Memory B cell (primary cell): ENCODE data around the gene AFDN.

Experiments used
- ATAC-seq: fragments of 150-1000 bp; cut with Tn5 transposase; 2 replicates; pipeline ENCODE4 v1.10.0; 2021; ENCODE audit warnings: low read depth, mild to moderate bottlenecking, moderate library complexity
- DNase-seq, 2 donors: peaks; one replicate each; pipeline ENCODE4 v3.0.0; 2022; ENCODE audit warnings: low spot score in 2 of 2
- H3K27ac Mint-ChIP-seq: one replicate; pipeline ENCODE4 v1.8.0; 2022; ENCODE audit warnings: mild to moderate bottlenecking, moderate library complexity, mixed read lengths
- H3K27me3 Mint-ChIP-seq: one replicate; pipeline ENCODE4 v1.8.0; 2022; ENCODE audit warnings: mixed read lengths
- H3K36me3 Mint-ChIP-seq: one replicate; pipeline ENCODE4 v1.8.0; 2022; ENCODE audit warnings: mild to moderate bottlenecking, mixed read lengths
- H3K4me1 Mint-ChIP-seq: one replicate; pipeline ENCODE4 v1.8.0; 2022; ENCODE audit warnings: mixed read lengths
- H3K4me3 Mint-ChIP-seq: one replicate; pipeline ENCODE4 v1.8.0; 2022; ENCODE audit warnings: mild to moderate bottlenecking, moderate library complexity, mixed read lengths
- H3K9me3 Mint-ChIP-seq: one replicate; pipeline ENCODE4 v1.8.0; 2022; ENCODE audit warnings: mixed read lengths

The AFDN gene

GRCh38 chr6:167819576-167819975 is 7.1 kb upstream of the AFDN start:
- H3K27me3 Mint-ChIP-seq, result peaks cover 13% of the 10 kb centered on the region
- no peaks in the 10 kb centered on the region for H3K9me3 Mint-ChIP-seq
- no peak overlapping the region for H3K4me3 Mint-ChIP-seq
- no peaks in the 10 kb centered on the region for H3K36me3 Mint-ChIP-seq
- no peaks in the 10 kb centered on the region for H3K4me1 Mint-ChIP-seq
- ATAC-seq (no peak), DNase-seq (no peak)
- H3K27ac Mint-ChIP-seq, result no peak overlapping the region

- no peak overlapping the region for H3K4me3 Mint-ChIP-seq
- ATAC-seq (no peak), DNase-seq (no peak)
- no peaks in the 10 kb centered on the region for H3K9me3 Mint-ChIP-seq
- no peak overlapping the region for H3K27ac Mint-ChIP-seq
- H3K36me3 Mint-ChIP-seq, result no peaks in the 10 kb centered on the region
- H3K27me3 Mint-ChIP-seq, result peaks cover 13% of the 10 kb centered on the region
- H3K4me1 Mint-ChIP-seq, result peaks cover 4% of the 10 kb centered on the region
These were observed 6.0 kb upstream of the AFDN start for GRCh38 chr6:167820681-167821080.

- Mint-ChIP-seq H3K27ac (peak overlapping the region; percentile 45), H3K9me3 (no peaks in the 10 kb centered on the region), H3K4me3 (peak overlapping the region; percentile 3), H3K36me3 (no peaks in the 10 kb centered on the region), H3K4me1 (peaks cover 13% of the 10 kb centered on the region), H3K27me3 (peaks cover 2% of the 10 kb centered on the region)
- no peak for DNase-seq
- ATAC-seq, result no peak
These were observed 1.9 kb upstream of the AFDN start for GRCh38 chr6:167824591-167825331.

- peaks cover 15% of the 10 kb centered on the region for H3K4me1 Mint-ChIP-seq
- H3K27ac Mint-ChIP-seq, result peak overlapping the region; percentile 45
- peak; percentile 28 to 36 for DNase-seq
- H3K4me3 Mint-ChIP-seq, result peak overlapping the region; percentile 90
- H3K9me3 Mint-ChIP-seq, result no peaks in the 10 kb centered on the region
- peak; percentile 31 for ATAC-seq
- no peaks in the 10 kb centered on the region for H3K36me3 Mint-ChIP-seq
- no peaks in the 10 kb centered on the region for H3K27me3 Mint-ChIP-seq
These were observed 1.1 kb upstream of the AFDN start for GRCh38 chr6:167825332-167826229.

GRCh38 chr6:167826230-167826895 is 348 bp upstream of the AFDN start:
- H3K4me3 Mint-ChIP-seq, result peak overlapping the region; percentile 90
- H3K4me1 Mint-ChIP-seq, result peaks cover 18% of the 10 kb centered on the region
- H3K9me3 Mint-ChIP-seq, result no peaks in the 10 kb centered on the region
- DNase-seq (peak; percentile 69 to 75), ATAC-seq (peak; percentile 83)
- peak overlapping the region; percentile 69 for H3K27ac Mint-ChIP-seq
- H3K27me3 Mint-ChIP-seq, result no peaks in the 10 kb centered on the region
- no peaks in the 10 kb centered on the region for H3K36me3 Mint-ChIP-seq

GRCh38 chr6:167827583-167828324 is 1.0 kb downstream of the AFDN start:
- Mint-ChIP-seq H3K4me1 (peaks cover 22% of the 10 kb centered on the region), H3K36me3 (no peaks in the 10 kb centered on the region)

GRCh38 chr6:167828325-167828956 is 1.7 kb downstream of the AFDN start:
- Mint-ChIP-seq H3K27ac (peak overlapping the region; percentile 82), H3K36me3 (no peaks in the 10 kb centered on the region), H3K9me3 (no peaks in the 10 kb centered on the region), H3K4me1 (peaks cover 28% of the 10 kb centered on the region), H3K27me3 (no peaks in the 10 kb centered on the region), H3K4me3 (peak overlapping the region; percentile 91)
- DNase-seq (no peak), ATAC-seq (no peak)

More at GRCh38 chr6:167827583-167828324, 1.0 kb downstream of the AFDN start:
- peak overlapping the region; percentile 82 for H3K27ac Mint-ChIP-seq
- no peaks in the 10 kb centered on the region for H3K9me3 Mint-ChIP-seq
- ATAC-seq, result peak; percentile 23
- DNase-seq, result peak; percentile 34 to 55
- H3K4me3 Mint-ChIP-seq, result peak overlapping the region; percentile 91
- no peaks in the 10 kb centered on the region for H3K27me3 Mint-ChIP-seq

- no peaks in the 10 kb centered on the region for H3K36me3 Mint-ChIP-seq
- no peak overlapping the region for H3K4me3 Mint-ChIP-seq
- no peaks in the 10 kb centered on the region for H3K9me3 Mint-ChIP-seq
- ATAC-seq (no peak), DNase-seq (no peak)
- H3K4me1 Mint-ChIP-seq, result peaks cover 32% of the 10 kb centered on the region
- H3K27me3 Mint-ChIP-seq, result no peaks in the 10 kb centered on the region
- H3K27ac Mint-ChIP-seq, result no peak overlapping the region
These were observed 2.8 kb downstream of the AFDN start for GRCh38 chr6:167829513-167829912.

- no peak overlapping the region for H3K4me3 Mint-ChIP-seq
- H3K36me3 Mint-ChIP-seq, result no peaks in the 10 kb centered on the region
- H3K4me1 Mint-ChIP-seq, result peaks cover 28% of the 10 kb centered on the region
- no peak overlapping the region for H3K27ac Mint-ChIP-seq
- H3K9me3 Mint-ChIP-seq, result no peaks in the 10 kb centered on the region
- ATAC-seq (no peak), DNase-seq (no peak)
- H3K27me3 Mint-ChIP-seq, result no peaks in the 10 kb centered on the region
These were observed 4.6 kb downstream of the AFDN start for GRCh38 chr6:167831281-167831828.

- DNase-seq (no peak), ATAC-seq (peak; percentile 37)
- Mint-ChIP-seq H3K27ac (no peak overlapping the region), H3K9me3 (no peaks in the 10 kb centered on the region), H3K27me3 (no peaks in the 10 kb centered on the region), H3K36me3 (no peaks in the 10 kb centered on the region), H3K4me1 (peaks cover 26% of the 10 kb centered on the region), H3K4me3 (no peak overlapping the region)
These were observed 6.0 kb downstream of the AFDN start for GRCh38 chr6:167832497-167833395.

- H3K4me1 Mint-ChIP-seq, result peaks cover 20% of the 10 kb centered on the region
- no peaks in the 10 kb centered on the region for H3K27me3 Mint-ChIP-seq
- H3K9me3 Mint-ChIP-seq, result no peaks in the 10 kb centered on the region
- no peak overlapping the region for H3K27ac Mint-ChIP-seq
- H3K4me3 Mint-ChIP-seq, result no peak overlapping the region
- peak; percentile 32 for ATAC-seq
- H3K36me3 Mint-ChIP-seq, result no peaks in the 10 kb centered on the region
- no peak for DNase-seq
These were observed 6.7 kb downstream of the AFDN start for GRCh38 chr6:167833396-167833763.

GRCh38 chr6:167835260-167835659 is 8.5 kb downstream of the AFDN start:
- H3K36me3 Mint-ChIP-seq, result no peaks in the 10 kb centered on the region
- peaks cover 18% of the 10 kb centered on the region for H3K4me1 Mint-ChIP-seq
- ATAC-seq (no peak), DNase-seq (no peak)
- no peaks in the 10 kb centered on the region for H3K27me3 Mint-ChIP-seq
- no peak overlapping the region for H3K4me3 Mint-ChIP-seq
- H3K9me3 Mint-ChIP-seq, result no peaks in the 10 kb centered on the region
- no peak overlapping the region for H3K27ac Mint-ChIP-seq
